Erythroblast (primary cell): ENCODE measurements around the gene FLOT1.

ENCODE experiments used
- GATA1 ChIP-seq: IDR thresholded peaks from 2 replicates; pipeline ENCODE4 v1.6.1; 2011; ENCODE audit warnings: low read depth, mild to moderate bottlenecking, control low read depth, low read length, moderate library complexity
- POLR2A ChIP-seq: IDR thresholded peaks from 2 replicates; pipeline ENCODE4 v1.6.1; 2011; ENCODE audit warnings: mild to moderate bottlenecking, low read length

DNA sequence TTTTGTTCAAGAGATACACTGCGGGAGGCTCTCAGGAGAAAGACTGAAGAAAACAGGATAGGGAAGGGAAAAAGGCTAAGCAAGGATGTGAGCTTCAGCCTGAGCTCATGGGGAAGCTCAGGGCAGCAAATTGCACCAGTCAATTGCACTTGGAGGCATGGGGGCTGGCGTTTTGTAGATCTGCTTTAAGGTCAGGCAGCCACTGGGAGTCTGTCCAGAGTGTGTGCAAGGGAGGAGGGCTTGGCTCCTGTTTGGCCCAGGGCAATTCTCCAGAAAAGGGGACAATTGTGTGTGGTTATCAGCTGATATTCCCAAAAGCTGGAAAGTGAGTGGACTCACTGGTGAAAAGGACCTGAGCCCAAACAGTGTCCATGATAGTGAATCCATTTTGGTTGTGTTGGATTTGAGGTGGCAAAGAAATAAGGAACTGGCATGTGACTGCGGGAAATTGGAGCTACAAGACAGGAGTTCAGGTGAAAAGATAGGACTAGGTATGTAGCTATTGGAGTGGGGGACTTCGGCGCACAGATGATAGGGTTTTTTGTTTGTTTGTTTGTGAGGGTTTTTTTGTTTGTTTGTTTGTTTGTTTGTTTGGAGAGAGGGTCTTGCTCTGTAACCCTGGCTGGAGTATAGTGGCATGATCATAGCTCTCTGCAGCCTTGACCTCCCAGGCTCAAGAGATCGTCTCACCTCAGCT, 24.1 kb upstream of the FLOT1 start:
- no peak for TF ChIP-seq POLR2A
- no peak for TF ChIP-seq GATA1
